GM21786 (cell line): ENCODE data around the gene SNRPD1.
"Not testable (repeated sequence)": the region's sequence is repeated elsewhere in the genome, so short reads cannot be mapped to it uniquely, and the experiment has no call there.

Experiments
- ATAC-seq: cut with Tn5 transposase; IDR thresholded peaks from one replicate; pipeline ENCODE4 v1.9.1; 2021; ENCODE audit not compliant: unreplicated experiment

Gene SNRPD1

DNA sequence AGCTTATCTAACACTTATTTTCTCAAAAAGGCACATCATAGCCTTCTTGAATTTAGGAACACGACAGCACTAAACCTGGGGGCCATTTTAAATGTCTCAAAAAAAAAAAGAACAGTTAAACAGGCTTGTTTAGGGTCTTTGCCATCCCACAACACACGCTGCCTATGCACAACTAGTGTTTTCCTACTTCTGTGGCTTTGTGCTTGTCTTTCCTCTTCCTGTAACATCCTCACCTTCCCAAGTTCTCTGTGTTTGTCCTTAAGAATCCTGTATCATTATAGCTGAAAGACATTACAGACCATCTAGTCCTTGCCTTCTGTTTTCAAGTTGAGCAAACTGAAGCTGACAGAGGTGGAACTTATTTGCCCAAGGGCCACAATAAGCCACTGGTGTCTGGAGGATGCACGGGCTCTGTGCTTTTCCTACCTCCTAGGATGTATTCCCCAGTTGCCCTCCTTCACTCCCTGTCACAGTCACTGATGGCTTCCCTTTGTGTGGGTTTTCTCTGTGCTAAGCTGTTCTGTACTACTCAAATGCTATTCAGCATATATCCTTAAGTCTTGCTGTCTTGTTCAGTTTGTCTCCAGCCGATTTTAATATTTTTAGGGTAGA, 22.6 kb downstream of the SNRPD1 start:
- no peak for ATAC-seq

GRCh38 chr18:21636769-21637168, 24.7 kb downstream of the SNRPD1 start:
- ATAC-seq = no peak

DNA sequence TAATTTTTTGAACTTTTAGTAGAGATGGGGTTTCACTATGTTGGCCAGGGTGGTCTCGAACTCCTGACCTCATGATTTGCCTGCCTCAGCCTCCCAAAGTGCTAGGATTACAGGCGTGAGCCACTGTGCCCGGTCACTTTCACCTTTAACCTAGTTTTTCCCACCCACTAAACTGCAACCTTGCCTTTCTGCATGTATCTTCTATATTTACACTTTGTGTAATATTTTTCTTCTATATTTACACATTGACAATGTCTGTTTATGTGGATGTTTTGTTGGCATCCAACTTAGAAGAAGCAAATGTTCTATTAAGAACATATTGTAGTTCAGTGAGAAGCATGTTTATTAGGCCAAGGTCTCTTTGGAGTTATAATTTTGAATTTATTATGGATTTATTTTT, 26.7 kb downstream of the SNRPD1 start:
- ATAC-seq = no peak

- ATAC-seq = not testable (repeated sequence)
Measured at GRCh38 chr18:21640375-21640774, 28.3 kb downstream of the SNRPD1 start.

- no peak for ATAC-seq
Measured at GRCh38 chr18:21650311-21650710, 38.2 kb downstream of the SNRPD1 start.

- no peak for ATAC-seq
Measured at GRCh38 chr18:21652073-21652472, 40.0 kb downstream of the SNRPD1 start.

- no peak for ATAC-seq
Measured at GRCh38 chr18:21653361-21653760, 41.2 kb downstream of the SNRPD1 start.

- ATAC-seq = no peak
Measured at GRCh38 chr18:21656402-21656801, 44.3 kb downstream of the SNRPD1 start.

- peak; percentile 45 for ATAC-seq
Measured at GRCh38 chr18:21660078-21660477, 48.0 kb downstream of the SNRPD1 start.

DNA sequence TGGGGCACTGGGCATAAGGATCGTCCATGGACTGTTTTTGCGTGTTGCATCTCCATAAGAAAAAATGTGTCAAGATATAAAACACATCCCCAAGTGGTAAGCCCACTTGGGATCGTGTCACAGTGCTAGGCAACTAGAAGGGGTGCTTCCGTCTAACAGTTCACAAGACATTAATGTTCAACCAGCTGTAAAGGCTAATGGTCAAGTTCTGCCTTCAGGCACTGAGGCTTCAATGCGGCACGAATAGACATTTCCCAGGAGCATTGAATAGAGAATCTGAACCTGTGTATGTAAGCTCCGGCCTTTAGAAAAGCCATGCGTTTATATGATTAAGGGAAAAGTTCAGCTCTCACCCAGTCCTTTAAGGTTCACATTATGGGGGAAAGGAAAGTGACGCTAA, 50.5 kb downstream of the SNRPD1 start:
- ATAC-seq = no peak

- no peak for ATAC-seq
Measured at GRCh38 chr18:21663578-21663977, 51.5 kb downstream of the SNRPD1 start.

GRCh38 chr18:21664069-21664468, 52.0 kb downstream of the SNRPD1 start:
- ATAC-seq = no peak

DNA sequence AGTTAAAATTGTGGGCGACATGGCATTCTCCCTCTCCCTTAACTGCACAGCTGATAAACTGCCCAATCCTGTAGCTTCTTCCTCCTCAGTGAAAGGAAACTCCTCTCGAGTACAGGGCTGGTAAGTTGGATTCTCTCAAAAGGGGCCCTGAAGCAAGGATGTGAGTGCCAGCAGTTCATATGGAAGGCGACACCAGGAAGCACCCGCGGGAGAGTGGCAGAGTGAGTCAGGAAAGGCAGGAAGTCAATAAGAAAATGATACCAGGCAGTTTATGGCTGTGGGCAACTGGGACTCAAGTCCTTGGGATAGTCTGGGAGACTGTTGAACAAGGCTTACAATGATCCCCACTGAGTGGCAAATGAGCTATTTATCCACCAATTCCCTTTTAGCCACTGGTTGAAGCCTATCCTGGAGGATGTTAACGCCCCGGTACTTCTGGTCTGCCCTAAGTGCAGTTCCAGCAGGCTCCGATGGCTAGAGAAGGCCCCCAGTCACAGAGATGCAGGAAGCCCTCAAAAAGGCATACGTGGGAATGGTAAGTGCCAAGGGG, 57.7 kb downstream of the SNRPD1 start:
- no peak for ATAC-seq

DNA sequence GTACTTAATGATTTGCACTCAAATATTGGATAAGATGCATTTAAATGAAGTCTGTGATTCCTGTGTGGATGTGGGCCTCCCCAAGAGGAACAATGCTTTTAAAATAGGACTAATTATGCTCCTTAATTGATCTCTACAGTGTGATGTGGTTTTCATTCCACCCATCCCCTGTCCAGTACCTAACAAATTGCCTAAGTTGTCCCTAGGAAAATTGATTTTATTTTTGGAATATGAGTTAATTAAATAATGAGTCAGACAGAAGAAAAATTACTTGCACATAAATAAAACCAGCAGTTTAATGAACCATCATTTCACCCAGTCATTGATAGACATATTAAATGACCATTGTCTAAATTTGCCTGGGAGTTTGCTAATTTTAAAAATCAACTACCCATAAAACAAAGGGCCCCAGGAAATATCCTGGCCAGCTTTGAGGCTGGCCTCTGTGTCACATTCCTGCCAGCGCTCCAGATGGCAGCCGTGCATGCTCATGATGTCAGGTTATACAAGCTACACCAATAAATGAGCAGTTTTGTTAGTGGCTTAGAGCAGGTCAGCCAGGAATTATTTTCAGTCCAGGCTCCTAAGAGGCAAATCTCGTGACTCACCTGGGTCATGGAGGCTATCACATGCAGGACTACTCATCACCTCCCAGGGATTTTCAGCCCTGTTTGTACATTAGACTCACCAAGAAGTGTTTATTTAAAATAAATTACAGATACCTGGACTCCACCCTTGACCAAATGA, 60.6 kb downstream of the SNRPD1 start:
- ATAC-seq = no peak

DNA sequence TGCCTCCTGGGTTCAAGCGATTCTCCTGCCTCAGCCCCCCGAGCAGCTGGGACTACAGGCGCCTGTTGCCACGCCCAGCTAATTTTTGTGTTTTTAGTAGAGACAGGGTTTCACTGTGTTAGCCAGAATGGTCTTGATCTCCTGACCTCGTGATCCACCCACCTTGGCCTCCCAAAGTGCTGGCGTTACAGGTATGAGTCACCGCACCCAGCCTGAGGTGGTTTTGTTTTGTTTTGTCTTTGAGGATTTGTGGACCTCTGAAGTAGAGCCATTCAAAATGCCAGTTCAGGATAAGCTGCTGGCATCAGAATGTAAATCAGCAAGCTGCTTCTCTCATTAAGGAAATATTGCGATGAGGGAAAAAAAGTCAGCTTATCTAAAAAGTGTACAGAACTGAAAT, 63.2 kb downstream of the SNRPD1 start:
- ATAC-seq = not testable (repeated sequence)

GRCh38 chr18:21678859-21679258, 66.7 kb downstream of the SNRPD1 start:
- ATAC-seq = no peak

- ATAC-seq = no peak
Measured at GRCh38 chr18:21680161-21680560, 68.0 kb downstream of the SNRPD1 start.

DNA sequence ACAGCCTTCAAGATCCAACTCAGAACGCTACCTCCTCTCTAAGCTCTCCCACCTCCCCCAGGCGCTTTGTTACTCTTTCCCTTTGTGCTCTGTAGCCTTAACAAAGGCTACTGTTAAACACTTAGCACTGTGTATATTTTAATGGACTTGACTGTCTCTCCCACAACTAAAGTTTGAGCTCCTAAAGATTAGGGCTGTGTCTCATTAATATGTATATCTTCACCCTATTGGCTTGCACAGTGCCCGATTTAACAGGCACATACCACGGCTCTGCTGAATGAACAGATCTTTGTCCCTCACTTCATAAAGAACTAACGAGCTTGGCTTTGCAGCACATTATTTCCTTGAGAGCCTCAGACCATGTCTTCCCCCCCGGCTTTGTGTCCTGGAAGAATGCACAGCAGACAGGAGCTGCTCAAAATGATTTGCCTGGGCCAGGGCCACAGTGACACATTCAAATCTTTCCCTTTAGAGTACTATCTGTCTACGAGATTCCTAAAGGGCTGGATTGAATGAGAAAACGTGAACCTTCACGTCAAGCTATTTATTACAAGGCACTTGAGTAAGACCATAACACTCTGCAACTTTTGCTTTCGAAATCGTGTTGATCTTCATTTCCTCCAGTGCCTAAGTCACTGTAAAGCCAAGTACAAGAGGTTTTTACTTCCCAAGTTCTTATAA, 70.4 kb downstream of the SNRPD1 start:
- no peak for ATAC-seq
